Activated CD8-positive, alpha-beta memory T cell treated with anti-CD3 and anti-CD28 coated beads, Interleukin-2, amount 50 U/mL, for 48 hours (primary cell): ENCODE measurements around the gene FOXL2NB.

ENCODE experiments used
- DNase-seq: peaks from one replicate; pipeline ENCODE4 v3.0.0-alpha.2; 2020

Gene FOXL2NB

GRCh38 chr3:138933068-138933668, 13.8 kb upstream of the FOXL2NB start:
- no peak for DNase-seq

- no peak for DNase-seq
Measured at GRCh38 chr3:138933981-138934691, 12.9 kb upstream of the FOXL2NB start.

GRCh38 chr3:138935505-138935862, 11.5 kb upstream of the FOXL2NB start:
- DNase-seq = no peak

GRCh38 chr3:138935863-138936740, 10.9 kb upstream of the FOXL2NB start:
- peak; percentile 93 for DNase-seq

- DNase-seq = peak; percentile 61
Measured at GRCh38 chr3:138936741-138937689, 10.0 kb upstream of the FOXL2NB start.

- DNase-seq = peak; percentile 56
Measured at GRCh38 chr3:138937690-138938055, 9.3 kb upstream of the FOXL2NB start.

- DNase-seq = peak; percentile 64
Measured at GRCh38 chr3:138938056-138938876, 8.8 kb upstream of the FOXL2NB start.

GRCh38 chr3:138938877-138939560, 8.0 kb upstream of the FOXL2NB start:
- no peak for DNase-seq

GRCh38 chr3:138939561-138940241, 7.3 kb upstream of the FOXL2NB start:
- DNase-seq = peak; percentile 57

- no peak for DNase-seq
Measured at GRCh38 chr3:138940446-138940845, 6.6 kb upstream of the FOXL2NB start.

GRCh38 chr3:138941259-138941885, 5.6 kb upstream of the FOXL2NB start:
- peak; percentile 74 for DNase-seq

- no peak for DNase-seq
Measured at GRCh38 chr3:138942271-138942670, 4.7 kb upstream of the FOXL2NB start.

- DNase-seq = peak; percentile 48
Measured at GRCh38 chr3:138942861-138943623, 4.0 kb upstream of the FOXL2NB start.

GRCh38 chr3:138943724-138944653, 3.0 kb upstream of the FOXL2NB start:
- peak; percentile 48 for DNase-seq

- no peak for DNase-seq
Measured at GRCh38 chr3:138944654-138944928, 2.4 kb upstream of the FOXL2NB start.

- peak; percentile 70 for DNase-seq
Measured at GRCh38 chr3:138944929-138945708, 1.9 kb upstream of the FOXL2NB start.
